GM23248 (cell line): ENCODE measurements around the gene NPAS1. TPM values are rescaled to one million over a fixed set of nuclear protein-coding genes. Genes with fewer than 3 reads are reported as not detected.
"Not testable (repeated sequence)": the region's sequence is repeated elsewhere in the genome, so short reads cannot be mapped to it uniquely, and the experiment has no call there.

Experiments used
- DNase-seq: peaks from one replicate; pipeline ENCODE4 v3.0.0-alpha.2; 2015
- H2AFZ ChIP-seq: fragments of 200-600 bp; sonication (generic); 2 replicates; pipeline ENCODE4 v1.6.1; 2016; ENCODE audit warnings: antibody characterized with exemption
- H3F3A ChIP-seq: fragments of 200-600 bp; sonication (generic); 2 replicates; pipeline ENCODE4 v1.6.1; 2016; ENCODE audit warnings: mild to moderate bottlenecking, antibody characterized with exemption, mixed run types; ENCODE audit not compliant: insufficient read depth
- H3K27ac ChIP-seq: fragments of 200-600 bp; sonication (generic); 2 replicates; pipeline ENCODE4 v1.5.1; 2016; ENCODE audit warnings: mild to moderate bottlenecking
- H3K27me3 ChIP-seq: fragments of 200-600 bp; sonication (generic); replicated peaks from 2 replicates; pipeline ENCODE4 v1.6.1; 2016; ENCODE audit warnings: mild to moderate bottlenecking; ENCODE audit not compliant: insufficient read depth
- H3K36me3 ChIP-seq: fragments of 200-600 bp; sonication (generic); 2 replicates; pipeline ENCODE4 v1.6.1; 2016; ENCODE audit warnings: low read depth, mild to moderate bottlenecking
- H3K4me1 ChIP-seq: fragments of 200-600 bp; sonication (generic); 2 replicates; pipeline ENCODE4 v1.6.1; 2016; ENCODE audit warnings: mild to moderate bottlenecking; ENCODE audit not compliant: insufficient read depth
- H3K4me2 ChIP-seq: fragments of 200-600 bp; sonication (generic); one replicate; pipeline ENCODE4 v1.6.1; 2016; ENCODE audit warnings: mild to moderate bottlenecking; ENCODE audit not compliant: unreplicated experiment
- H3K4me3 ChIP-seq: fragments of 200-600 bp; sonication (generic); 2 replicates; pipeline ENCODE4 v1.5.1; 2016; ENCODE audit warnings: mild to moderate bottlenecking
- H3K79me2 ChIP-seq: fragments of 200-600 bp; sonication (generic); 2 replicates; pipeline ENCODE4 v1.6.1; 2016; ENCODE audit warnings: mild to moderate bottlenecking; ENCODE audit not compliant: insufficient read depth
- H3K9ac ChIP-seq: fragments of 200-600 bp; sonication (generic); 2 replicates; pipeline ENCODE4 v1.6.1; 2016; ENCODE audit warnings: mild to moderate bottlenecking
- H3K9me2 ChIP-seq: fragments of 200-600 bp; sonication (generic); 2 replicates; pipeline ENCODE4 v1.6.1; 2016; ENCODE audit warnings: mixed run types, mild to moderate bottlenecking, moderate library complexity; ENCODE audit not compliant: insufficient read depth
- H3K9me3 ChIP-seq: fragments of 200-600 bp; sonication (generic); one replicate; pipeline ENCODE4 v1.6.1; 2017; ENCODE audit warnings: low read depth
- H4K20me1 ChIP-seq: fragments of 200-600 bp; sonication (generic); 2 replicates; pipeline ENCODE4 v1.6.0; 2016; ENCODE audit not compliant: insufficient read depth
- EZH2 ChIP-seq: fragments of 200-600 bp; sonication (generic); IDR thresholded peaks from 2 replicates; pipeline ENCODE4 v1.6.1; 2018; ENCODE audit warnings: antibody characterized with exemption, mild to moderate bottlenecking; ENCODE audit not compliant: insufficient read depth, poor library complexity, severe bottlenecking
- EZH2phosphoT487 ChIP-seq: fragments of 200-600 bp; sonication (generic); IDR thresholded peaks from 2 replicates; pipeline ENCODE4 v1.6.1; 2018; ENCODE audit warnings: antibody characterized with exemption, moderate library complexity, mild to moderate bottlenecking, low read depth; ENCODE audit not compliant: insufficient read depth
- WGBS, 2 experiments: methylation state at CpG; one replicate each; pipeline ENCODE4 v1.1.6; 2015 to 2017; ENCODE audit warnings: low lambda C conversion rate in 2 of 2, low coverage in 1 of 2; ENCODE audit errors: missing lambda C conversion rate in 2 of 2; 5-methylcytosine and 5-hydroxymethylcytosine counted together
- in situ Hi-C: fragments of 300-500 bp; cut with MboI; formaldehyde crosslinking; loops from 2 replicates; pipeline ENCODE4 v1.15.0; 2020
- polyA plus RNA-seq: library from polyadenylated mRNA; unstranded; fragments of >200 nt; fragmentation: Nextera tagmentation; extraction: Ambion mirVana; gene quantifications from 2 replicates; pipeline ENCODE4 v1.2.1, GENCODE V29; 2016
- total RNA-seq: library from RNA; depleted of rRNA; stranded (reverse); fragments of >200 nt; shearing (Covaris generic); gene quantifications from 2 replicates; pipeline ENCODE4 v1.2.3, GENCODE V29; 2014

NPAS1 gene
- total and polyA plus RNA-seq, 2 experiments from 2014 or later, result 8.6 to 23.2 TPM

- no peak overlapping the region for H2AFZ ChIP-seq
- H3K4me3 ChIP-seq, result no peak overlapping the region
- 27 to 41% methylated on average over 47 to 49 of the region's 51 CpGs for WGBS, 2 experiments
- peak overlapping the region; percentile 9; the same call in 1 of the 2 replicates for H3K9ac ChIP-seq
- H3F3A ChIP-seq, result peaks cover 6% of the 10 kb centered on the region; the same call in 1 of the 2 replicates
- no peaks in the 10 kb centered on the region for H4K20me1 ChIP-seq
- H3K27me3 ChIP-seq, result no peaks in the 10 kb centered on the region
- TF ChIP-seq EZH2 (no peak), EZH2phosphoT487 (no peak)
- in situ Hi-C loops, result no loop called here
- no peaks in the 10 kb centered on the region; the same call in 1 of the 2 replicates for H3K36me3 ChIP-seq
- no peaks in the 10 kb centered on the region for H3K9me3 ChIP-seq
- no peaks in the 10 kb centered on the region for H3K9me2 ChIP-seq
- peak; percentile 29 for DNase-seq
- no peak overlapping the region for H3K27ac ChIP-seq
- H3K4me2 ChIP-seq, result no peak overlapping the region
- no peaks in the 10 kb centered on the region for H3K4me1 ChIP-seq
- no peaks in the 10 kb centered on the region for H3K79me2 ChIP-seq
Measured at GRCh38 chr19:47003611-47004465, 15.8 kb upstream of the NPAS1 start.

GRCh38 chr19:47005164-47005641, 14.4 kb upstream of the NPAS1 start:
- TF ChIP-seq EZH2 (no peak), EZH2phosphoT487 (no peak)
- H3K4me1 ChIP-seq, result no peaks in the 10 kb centered on the region
- H4K20me1 ChIP-seq, result no peaks in the 10 kb centered on the region
- H3K9ac ChIP-seq, result no peak overlapping the region
- H3K9me2 ChIP-seq, result no peaks in the 10 kb centered on the region
- peaks cover 6% of the 10 kb centered on the region; the same call in 1 of the 2 replicates for H3F3A ChIP-seq
- H3K27ac ChIP-seq, result no peak overlapping the region
- no peak overlapping the region for H2AFZ ChIP-seq
- in situ Hi-C loops, result no loop called here
- no peak overlapping the region for H3K4me3 ChIP-seq
- no peaks in the 10 kb centered on the region; the same call in 1 of the 2 replicates for H3K36me3 ChIP-seq
- DNase-seq, result no peak
- no peaks in the 10 kb centered on the region for H3K9me3 ChIP-seq
- WGBS, 2 experiments, result 80 to 88% methylated on average over 13 to 14 of the region's 15 CpGs
- no peaks in the 10 kb centered on the region for H3K79me2 ChIP-seq
- H3K4me2 ChIP-seq, result no peak overlapping the region
- no peaks in the 10 kb centered on the region for H3K27me3 ChIP-seq

- Histone ChIP-seq H3K4me3 (no peak overlapping the region), H3K27ac (no peak overlapping the region), H3K36me3 (no peaks in the 10 kb centered on the region; the same call in 1 of the 2 replicates), H3K9ac (no peak overlapping the region), H3K27me3 (no peaks in the 10 kb centered on the region), H3K9me3 (no peaks in the 10 kb centered on the region), H2AFZ (no peak overlapping the region), H3K4me1 (no peaks in the 10 kb centered on the region), H3F3A (peaks cover 6% of the 10 kb centered on the region; the same call in 1 of the 2 replicates), H3K9me2 (no peaks in the 10 kb centered on the region), H3K4me2 (no peak overlapping the region), H3K79me2 (no peaks in the 10 kb centered on the region), H4K20me1 (no peaks in the 10 kb centered on the region)
- no peak for DNase-seq
- TF ChIP-seq EZH2 (no peak), EZH2phosphoT487 (no peak)
- in situ Hi-C loops, result no loop called here
- WGBS, 2 experiments, result 74 to 87% methylated on average over 4 of the region's 4 CpGs
Measured at GRCh38 chr19:47005873-47006272, 13.8 kb upstream of the NPAS1 start.

- TF ChIP-seq EZH2phosphoT487, result no peak
- TF ChIP-seq EZH2, result no peak
- no peak overlapping the region for H3K9ac ChIP-seq
- no peak for DNase-seq
- 56 to 58% methylated on average over 8 of the region's 8 CpGs for WGBS, 2 experiments
- H3K27ac ChIP-seq, result no peak overlapping the region
- H3K4me2 ChIP-seq, result no peak overlapping the region
- no peaks in the 10 kb centered on the region for H3K79me2 ChIP-seq
- no peaks in the 10 kb centered on the region for H3K9me3 ChIP-seq
- H3F3A ChIP-seq, result peaks cover 6% of the 10 kb centered on the region; the same call in 1 of the 2 replicates
- H3K4me1 ChIP-seq, result no peaks in the 10 kb centered on the region
- H3K9me2 ChIP-seq, result no peaks in the 10 kb centered on the region
- no peaks in the 10 kb centered on the region; the same call in 1 of the 2 replicates for H3K36me3 ChIP-seq
- no peaks in the 10 kb centered on the region for H4K20me1 ChIP-seq
- H2AFZ ChIP-seq, result no peak overlapping the region
- in situ Hi-C loops, result no loop called here
- H3K27me3 ChIP-seq, result no peaks in the 10 kb centered on the region
- H3K4me3 ChIP-seq, result no peak overlapping the region
Measured at GRCh38 chr19:47006496-47006895, 13.1 kb upstream of the NPAS1 start.

GRCh38 chr19:47010549-47010948, 9.1 kb upstream of the NPAS1 start:
- H3F3A ChIP-seq, H3K27me3 ChIP-seq, in situ Hi-C loops, H3K9ac ChIP-seq, DNase-seq, H3K9me2 ChIP-seq, H3K79me2 ChIP-seq, H3K9me3 ChIP-seq, H4K20me1 ChIP-seq, H3K4me2 ChIP-seq, H3K36me3 ChIP-seq, H3K4me3 ChIP-seq, H2AFZ ChIP-seq, H3K4me1 ChIP-seq, H3K27ac ChIP-seq: not testable (repeated sequence)
- 56 to 62% methylated on average over 8 of the region's 8 CpGs for WGBS, 2 experiments
